Ectodermal cell (in vitro differentiated cells): ENCODE results near the gene PEAK3.

Experiments
- H3K27ac ChIP-seq: 2 replicates; pipeline ENCODE4 v1.7.0; 2013; ENCODE audit warnings: mild to moderate bottlenecking, low read depth, low read length; ENCODE audit not compliant: insufficient read depth, poor library complexity, severe bottlenecking
- H3K27me3 ChIP-seq: 2 replicates; pipeline ENCODE4 v1.7.0; 2013; ENCODE audit warnings: mild to moderate bottlenecking, low read length; ENCODE audit not compliant: insufficient read depth, control insufficient read depth, poor library complexity, severe bottlenecking
- H3K36me3 ChIP-seq: one replicate; pipeline ENCODE4 v1.7.0; 2013; ENCODE audit warnings: low read length; ENCODE audit not compliant: control insufficient read depth, insufficient read depth
- H3K4me1 ChIP-seq: one replicate; pipeline ENCODE4 v1.7.0; 2013; ENCODE audit warnings: low read length; ENCODE audit not compliant: control insufficient read depth, insufficient read depth
- H3K4me3 ChIP-seq: 2 replicates; pipeline ENCODE4 v1.7.0; 2013; ENCODE audit warnings: low read depth, low read length, control low read depth; ENCODE audit not compliant: insufficient read depth
- H3K9me3 ChIP-seq: 2 replicates; pipeline ENCODE4 v1.7.0; 2013; ENCODE audit warnings: mild to moderate bottlenecking, low read length, moderate library complexity; ENCODE audit not compliant: control insufficient read depth
- WGBS, 2 experiments: methylation state at CpG; one replicate each; pipeline ENCODE4 v1.1.7; 2013; ENCODE audit warnings: missing lambda C conversion rate in 2 of 2; 5-methylcytosine and 5-hydroxymethylcytosine counted together

PEAK3 gene

GRCh38 chr19:2249880-2250765 is 31.9 kb downstream of the PEAK3 start:
- 76% methylated on average over 43 of the region's 43 CpGs for WGBS, 2 experiments
- peaks cover 22% of the 10 kb centered on the region for H3K36me3 ChIP-seq

GRCh38 chr19:2249010-2249866 is 32.7 kb downstream of the PEAK3 start, which contains the start of gene AMH:
Gene AMH, plus strand, starts transcription at chr19:2249323. Its CDS starts 10 bp downstream, at chr19:2249333.
- no peak within 1 kb of the TSS for H3K4me3 ChIP-seq
- WGBS, 2 experiments = 89 to 90% methylated on average over 27 of the region's 27 CpGs
- peaks cover 47% of the 10 kb centered on the region for H3K27me3 ChIP-seq
- H3K9me3 ChIP-seq = no peaks in the 10 kb centered on the region
- peak within 1 kb of the TSS; percentile 16 for H3K27ac ChIP-seq
- H3K4me1 ChIP-seq = peaks cover 7% of the 10 kb centered on the region
- peaks cover 31% of the 10 kb centered on the region for H3K36me3 ChIP-seq

More at GRCh38 chr19:2249880-2250765, 31.9 kb downstream of the PEAK3 start:
- no peaks in the 10 kb centered on the region for H3K9me3 ChIP-seq
- no peak overlapping the region for H3K4me3 ChIP-seq
- H3K27me3 ChIP-seq = peaks cover 50% of the 10 kb centered on the region
- H3K27ac ChIP-seq = no peak overlapping the region
- H3K4me1 ChIP-seq = peaks cover 7% of the 10 kb centered on the region

GRCh38 chr19:2248136-2249009 is 33.6 kb downstream of the PEAK3 start:
- no peak overlapping the region for H3K4me3 ChIP-seq
- H3K4me1 ChIP-seq = peaks cover 1% of the 10 kb centered on the region
- no peak overlapping the region for H3K27ac ChIP-seq
- WGBS, 2 experiments = 90 to 94% methylated on average over 21 of the region's 21 CpGs
- peaks cover 38% of the 10 kb centered on the region for H3K36me3 ChIP-seq
- peaks cover 39% of the 10 kb centered on the region for H3K27me3 ChIP-seq
- no peaks in the 10 kb centered on the region for H3K9me3 ChIP-seq

GRCh38 chr19:2247433-2248101 is 34.4 kb downstream of the PEAK3 start:
- peaks cover 30% of the 10 kb centered on the region for H3K27me3 ChIP-seq
- 91 to 94% methylated on average over 26 to 28 of the region's 28 CpGs for WGBS, 2 experiments
- H3K27ac ChIP-seq = no peak overlapping the region
- no peaks in the 10 kb centered on the region for H3K9me3 ChIP-seq
- H3K4me1 ChIP-seq = no peaks in the 10 kb centered on the region
- H3K4me3 ChIP-seq = no peak overlapping the region
- peaks cover 41% of the 10 kb centered on the region for H3K36me3 ChIP-seq

- H3K27me3 ChIP-seq = peaks cover 24% of the 10 kb centered on the region
- H3K36me3 ChIP-seq = peaks cover 41% of the 10 kb centered on the region
- no peak overlapping the region for H3K4me3 ChIP-seq
- no peaks in the 10 kb centered on the region for H3K4me1 ChIP-seq
- no peaks in the 10 kb centered on the region for H3K9me3 ChIP-seq
- 94% methylated on average over 26 of the region's 26 CpGs for WGBS, 2 experiments
- H3K27ac ChIP-seq = no peak overlapping the region
Observed at GRCh38 chr19:2246801-2247361, 35.1 kb downstream of the PEAK3 start.

GRCh38 chr19:2246014-2246620 is 35.9 kb downstream of the PEAK3 start:
- Histone ChIP-seq H3K27me3 (peaks cover 16% of the 10 kb centered on the region), H3K27ac (no peak overlapping the region), H3K4me3 (no peak overlapping the region), H3K9me3 (no peaks in the 10 kb centered on the region), H3K4me1 (peaks cover 5% of the 10 kb centered on the region), H3K36me3 (peaks cover 41% of the 10 kb centered on the region)
- 93 to 95% methylated on average over 25 of the region's 25 CpGs for WGBS, 2 experiments

GRCh38 chr19:2245273-2245672 is 36.7 kb downstream of the PEAK3 start:
- Histone ChIP-seq H3K9me3 (no peaks in the 10 kb centered on the region), H3K36me3 (peaks cover 41% of the 10 kb centered on the region), H3K27me3 (peaks cover 8% of the 10 kb centered on the region), H3K4me3 (no peak overlapping the region), H3K27ac (no peak overlapping the region), H3K4me1 (peaks cover 13% of the 10 kb centered on the region)
- 96% methylated on average over 15 of the region's 15 CpGs for WGBS, 2 experiments

GRCh38 chr19:2244486-2244885 is 37.5 kb downstream of the PEAK3 start:
- Histone ChIP-seq H3K4me1 (peaks cover 17% of the 10 kb centered on the region), H3K27me3 (no peaks in the 10 kb centered on the region), H3K9me3 (no peaks in the 10 kb centered on the region), H3K4me3 (no peak overlapping the region), H3K27ac (no peak overlapping the region), H3K36me3 (peaks cover 41% of the 10 kb centered on the region)
- 94 to 96% methylated on average over 21 of the region's 21 CpGs for WGBS, 2 experiments

- peaks cover 41% of the 10 kb centered on the region for H3K36me3 ChIP-seq
Observed at GRCh38 chr19:2244125-2244411, 37.9 kb downstream of the PEAK3 start.

More at GRCh38 chr19:2244125-2244411, 37.9 kb downstream of the PEAK3 start:
- H3K9me3 ChIP-seq = no peaks in the 10 kb centered on the region
- H3K27me3 ChIP-seq = no peaks in the 10 kb centered on the region
- peaks cover 20% of the 10 kb centered on the region for H3K4me1 ChIP-seq
- H3K4me3 ChIP-seq = no peak overlapping the region
- no peak overlapping the region for H3K27ac ChIP-seq
- 92 to 93% methylated on average over 12 of the region's 12 CpGs for WGBS, 2 experiments
